Left lung (tissue), 10 donors: ENCODE data around the gene NEURL1. TPM values are rescaled to one million over a fixed set of nuclear protein-coding genes. Genes with fewer than 3 reads are reported as not detected.

ENCODE experiments used
- ATAC-seq: fragments of 200-7000 bp; cut with Tn5 transposase; one replicate; pipeline ENCODE4 v1.9.1; 2020; ENCODE audit warnings: moderate library complexity
- DNase-seq, 4 donors: peaks; one replicate each; pipeline ENCODE4 v3.0.0-alpha.2; 2013 to 2020
- H3K27ac ChIP-seq, 2 donors: fragments of 200-600 bp; sonication (generic) in 1 of 2; one replicate each; pipeline versions ENCODE4 v1.5.0 to v1.8.0; 2020 to 2021
- H3K27me3 ChIP-seq, 2 donors: fragments of 200-600 bp; sonication (generic) in 1 of 2; one replicate each; pipeline versions ENCODE4 v1.5.0 to v1.8.0; 2020 to 2021
- H3K36me3 ChIP-seq, 2 donors: fragments of 200-600 bp; sonication (generic) in 1 of 2; one replicate each; pipeline versions ENCODE4 v1.5.0 to v1.8.0; 2020 to 2021
- H3K4me1 ChIP-seq, 2 donors: fragments of 200-600 bp; one replicate each; pipeline ENCODE4 v1.8.0; 2021
- H3K4me3 ChIP-seq, 2 donors: fragments of 200-600 bp; sonication (generic) in 1 of 2; one replicate each; pipeline versions ENCODE4 v1.5.0 to v1.8.0; 2020 to 2021; ENCODE audit warnings: mild to moderate bottlenecking in 1 of 2
- H3K9me3 ChIP-seq, 2 donors: fragments of 200-600 bp; sonication (generic) in 1 of 2; one replicate each; pipeline versions ENCODE4 v1.5.0 to v1.8.0; 2020 to 2021
- CTCF ChIP-seq, 2 donors: fragments of 200-600 bp; sonication (generic) in 1 of 2; IDR thresholded peaks; one replicate each; pipeline versions ENCODE4 v1.5.0 to v1.8.0; 2021; ENCODE audit warnings: antibody characterized with exemption in 2 of 2
- intact Hi-C, 2 donors: fragments of 100-400 bp; cut with DNase I; formaldehyde crosslinking; loops; one replicate each; pipeline versions ENCODE4 v1.11.2 to v1.14.2; 2022
- polyA plus RNA-seq, 6 donors: library from polyadenylated mRNA; unstranded; fragments of 120-200 nt; gene quantifications; one replicate each; pipeline ENCODE4 v1.2.1, GENCODE V29; 2013; ENCODE audit not compliant: insufficient read length in 6 of 6
- total RNA-seq, 2 donors: library from RNA; stranded (reverse); fragmentation: NEBNext Ultra II Directional; extraction: Animal tissue kit (Norgen Biotek cat#: 25700); gene quantifications; one replicate each; pipeline ENCODE4 v1.2.1, GENCODE V29; 2021
- donor health status: DM: no; HTN: yes; CAD: no.
- donor health status: DM: no; HTN: no; CAD: no.

The NEURL1 gene
- total and polyA plus RNA-seq, 8 donors, result 0.76 to 2.1 (median 1.4) TPM

GRCh38 chr10:103620352-103620740 is 126.8 kb downstream of the NEURL1 start:
- intact Hi-C loops, result no loop called here
- TF ChIP-seq CTCF (IDR thresholded peaks at IDR 0.05), result no peak
- Histone ChIP-seq H3K27ac (peak overlapping the region; percentile 41 to 59), H3K4me1 (peaks cover 11 to 21% of the 10 kb centered on the region in 2 donors), H3K4me3 (no peak overlapping the region), H3K27me3 (no peaks in the 10 kb centered on the region), H3K9me3 (no peaks in the 10 kb centered on the region), H3K36me3 (peaks cover 0 to 58% of the 10 kb centered on the region in 2 donors)
- ATAC-seq (peak; percentile 11), DNase-seq (peak in 1 of 4 donors; percentile 77)

GRCh38 chr10:103620891-103621782 is 127.6 kb downstream of the NEURL1 start:
- H3K36me3 ChIP-seq, result peaks cover 0 to 65% of the 10 kb centered on the region in 2 donors
- H3K4me3 ChIP-seq, result no peak overlapping the region
- TF ChIP-seq CTCF (IDR thresholded peaks at IDR 0.05), result no peak
- peak in 1 of 4 donors; percentile 58 for DNase-seq
- H3K4me1 ChIP-seq, result peaks cover 11 to 18% of the 10 kb centered on the region in 2 donors
- intact Hi-C loops, result no loop called here
- no peaks in the 10 kb centered on the region for H3K27me3 ChIP-seq
- H3K27ac ChIP-seq, result peak overlapping the region in 1 of 2 donors; percentile 39
- ATAC-seq, result no peak
- H3K9me3 ChIP-seq, result no peaks in the 10 kb centered on the region

GRCh38 chr10:103621783-103622125 is 128.2 kb downstream of the NEURL1 start:
- TF ChIP-seq CTCF (IDR thresholded peaks at IDR 0.05), result no peak
- Histone ChIP-seq H3K36me3 (peaks cover 0 to 68% of the 10 kb centered on the region in 2 donors), H3K4me1 (peaks cover 7 to 14% of the 10 kb centered on the region in 2 donors), H3K4me3 (no peak overlapping the region), H3K27ac (peak overlapping the region in 1 of 2 donors; percentile 39), H3K9me3 (no peaks in the 10 kb centered on the region), H3K27me3 (no peaks in the 10 kb centered on the region)
- ATAC-seq (no peak), DNase-seq (no peak)
- intact Hi-C loops, result no loop called here

- no peak for TF ChIP-seq CTCF (IDR thresholded peaks at IDR 0.05)
- Histone ChIP-seq H3K27me3 (no peaks in the 10 kb centered on the region), H3K27ac (peak overlapping the region in 1 of 2 donors; percentile 39), H3K36me3 (peaks cover 0 to 68% of the 10 kb centered on the region in 2 donors), H3K9me3 (no peaks in the 10 kb centered on the region), H3K4me1 (peaks cover 4 to 9% of the 10 kb centered on the region in 2 donors), H3K4me3 (no peak overlapping the region)
- DNase-seq (peak in 1 of 4 donors; percentile 71), ATAC-seq (no peak)
- intact Hi-C loops, result no loop called here
Observed at GRCh38 chr10:103622286-103622685, 128.8 kb downstream of the NEURL1 start.

- peaks cover 0 to 68% of the 10 kb centered on the region in 2 donors for H3K36me3 ChIP-seq
- TF ChIP-seq CTCF (IDR thresholded peaks at IDR 0.05), result no peak
- H3K4me1 ChIP-seq, result peaks cover 2 to 3% of the 10 kb centered on the region in 2 donors
- ATAC-seq, result no peak
- H3K27ac ChIP-seq, result no peak overlapping the region
- H3K4me3 ChIP-seq, result no peak overlapping the region
- DNase-seq, result peak in 1 of 4 donors; percentile 58
- no peaks in the 10 kb centered on the region for H3K9me3 ChIP-seq
- H3K27me3 ChIP-seq, result no peaks in the 10 kb centered on the region
- intact Hi-C loops, result no loop called here
Observed at GRCh38 chr10:103622935-103623574, 129.6 kb downstream of the NEURL1 start.
